PC-9 (cell line): ENCODE data around the gene RIMS3. TPM values are rescaled to one million over a fixed set of nuclear protein-coding genes. Genes with fewer than 3 reads are reported as not detected.

Source experiments
- BruUV-seq: library from RNA; stranded (reverse); fragments of 400-500 nt; replicated peaks from 2 replicates; lab custom pipeline; 2021; lab: Mats Ljungman, UMichigan
- CTCF ChIA-PET: fragments of 300-600 bp; sonication (Branson Sonifier 250); formaldehyde crosslinking; loops from one replicate; lab custom pipeline; 2022; ENCODE audit warnings: antibody characterized with exemption; lab: Charles Lee
- POLR2A ChIA-PET: fragments of 300-600 bp; sonication (Branson Sonifier 250); formaldehyde crosslinking; loops from one replicate; lab custom pipeline; 2022; ENCODE audit warnings: antibody characterized with exemption; ENCODE audit not compliant: unreplicated experiment; lab: Charles Lee
- DNase-seq, 2 experiments: peaks; one replicate each; pipeline versions ENCODE4 v3.0.0 to v3.0.0-alpha.2; 2015 to 2022; ENCODE audit warnings: mixed read lengths in 1 of 2
- H2AFZ ChIP-seq: fragments of 200-600 bp; sonication (generic); 2 replicates; pipeline ENCODE4 v1.8.1; 2017; ENCODE audit warnings: antibody characterized with exemption
- H3F3A ChIP-seq: fragments of 200-600 bp; sonication (generic); 2 replicates; pipeline ENCODE4 v1.8.1; 2017; ENCODE audit warnings: antibody characterized with exemption, mild to moderate bottlenecking, low read depth; ENCODE audit not compliant: insufficient read depth
- H3K27ac ChIP-seq: fragments of 200-600 bp; sonication (generic); 2 replicates; pipeline ENCODE4 v1.6.1; 2016; ENCODE audit warnings: mixed run types
- H3K27me3 ChIP-seq: fragments of 200-600 bp; sonication (generic); 2 replicates; pipeline ENCODE4 v1.6.1; 2016; ENCODE audit warnings: low read depth, mixed run types; ENCODE audit not compliant: insufficient read depth
- H3K36me3 ChIP-seq: fragments of 200-600 bp; sonication (generic); 2 replicates; pipeline ENCODE4 v1.6.1; 2016; ENCODE audit warnings: low read depth, mixed run types
- H3K4me1 ChIP-seq: fragments of 200-600 bp; sonication (generic); replicated peaks from 2 replicates; pipeline ENCODE4 v1.6.1; 2016; ENCODE audit warnings: mixed run types; ENCODE audit not compliant: insufficient read depth
- H3K4me2 ChIP-seq: fragments of 200-600 bp; sonication (generic); 2 replicates; pipeline ENCODE4 v1.6.1; 2017; ENCODE audit warnings: mixed run types
- H3K4me3 ChIP-seq: fragments of 200-600 bp; sonication (generic); 2 replicates; pipeline ENCODE4 v1.6.1; 2016; ENCODE audit warnings: mixed run types
- H3K79me2 ChIP-seq: fragments of 200-600 bp; sonication (generic); 2 replicates; pipeline ENCODE4 v1.6.1; 2017; ENCODE audit warnings: low read depth, mixed run types
- H3K9me2 ChIP-seq: fragments of 200-600 bp; sonication (generic); 2 replicates; pipeline ENCODE4 v1.8.1; 2017; ENCODE audit warnings: mild to moderate bottlenecking; ENCODE audit not compliant: insufficient read depth
- H3K9me3 ChIP-seq: fragments of 200-600 bp; sonication (generic); 2 replicates; pipeline ENCODE4 v1.8.1; 2016; ENCODE audit warnings: low read depth; ENCODE audit not compliant: insufficient read depth
- H4K20me1 ChIP-seq: fragments of 200-600 bp; sonication (generic); 2 replicates; pipeline ENCODE4 v1.8.1; 2017; ENCODE audit not compliant: insufficient read depth
- EZH2 ChIP-seq: fragments of 200-600 bp; sonication (generic); IDR thresholded peaks from 2 replicates; pipeline ENCODE4 v1.8.0; 2017; ENCODE audit warnings: antibody characterized with exemption, low read depth
- intact Hi-C: fragments of 100-400 bp; cut with micrococcal nuclease; formaldehyde crosslinking; loops from one replicate; pipeline ENCODE4 v1.10.0; 2022; ENCODE audit not compliant: unreplicated experiment
- total RNA-seq: library from RNA; stranded (reverse); gene quantifications from 2 replicates; pipeline ENCODE4 v1.2.3, GENCODE V29; 2021
- TF ChIP-seq, protein P1 (sequence below): fragments of 200-600 bp; sonication (generic); conservative IDR thresholded peaks from 2 replicates; pipeline ENCODE4 v1.6.1; 2017; ENCODE audit warnings: mixed run types, antibody characterized with exemption, mild to moderate bottlenecking, moderate library complexity

Gene RIMS3
- total RNA-seq, 1 experiment from 2014 or later, result 12.9 TPM

DNA sequence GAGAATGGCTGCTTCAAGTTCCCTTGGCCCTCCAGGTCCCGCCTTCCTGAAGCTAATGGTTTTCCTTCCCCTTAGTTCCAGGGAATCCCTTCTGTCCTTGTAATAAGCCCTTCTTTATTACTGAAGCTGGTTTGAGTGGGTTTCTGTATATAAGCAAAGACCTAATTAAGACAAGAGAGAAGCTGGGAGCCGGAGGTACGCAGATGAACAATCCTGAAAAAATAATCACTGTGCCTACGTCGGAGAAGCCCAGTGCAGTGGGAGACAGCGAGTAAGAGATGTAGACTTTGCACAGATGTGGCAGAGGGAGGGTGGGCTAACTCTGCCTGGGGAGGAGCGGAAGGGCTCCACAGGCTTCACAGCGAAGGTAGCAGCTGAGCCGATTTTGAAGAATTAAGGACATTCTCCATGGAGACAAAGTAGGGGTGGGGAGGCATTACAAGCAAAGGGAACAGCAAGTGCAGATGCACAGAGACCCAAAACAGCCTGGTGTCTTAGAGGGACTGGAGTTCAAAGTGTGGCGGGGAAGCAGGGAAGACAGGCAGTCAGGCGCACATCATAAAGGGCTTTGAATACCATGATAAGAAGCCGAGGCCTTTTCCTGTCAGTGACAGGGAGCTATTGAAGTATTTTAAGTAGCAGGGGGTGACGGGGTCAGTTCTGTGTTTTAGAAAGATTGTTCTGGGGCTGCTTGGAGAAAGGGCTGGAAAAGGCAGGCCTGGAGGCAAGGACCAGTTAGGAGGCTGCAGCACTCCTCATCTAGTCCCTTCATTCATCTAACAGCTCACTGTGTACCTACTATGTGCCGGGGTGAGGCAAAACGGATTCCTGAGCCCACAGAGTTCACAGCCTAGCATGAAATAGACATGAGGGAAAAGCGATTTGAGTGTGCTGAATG, 6.5 kb downstream of the RIMS3 start:
- POLR2A ChIA-PET, result interaction anchor here (0.6 kb wide), 1 partner anchor 727 kb away, joined by 3 read pairs; no protein-coding TSS in a partner anchor

DNA sequence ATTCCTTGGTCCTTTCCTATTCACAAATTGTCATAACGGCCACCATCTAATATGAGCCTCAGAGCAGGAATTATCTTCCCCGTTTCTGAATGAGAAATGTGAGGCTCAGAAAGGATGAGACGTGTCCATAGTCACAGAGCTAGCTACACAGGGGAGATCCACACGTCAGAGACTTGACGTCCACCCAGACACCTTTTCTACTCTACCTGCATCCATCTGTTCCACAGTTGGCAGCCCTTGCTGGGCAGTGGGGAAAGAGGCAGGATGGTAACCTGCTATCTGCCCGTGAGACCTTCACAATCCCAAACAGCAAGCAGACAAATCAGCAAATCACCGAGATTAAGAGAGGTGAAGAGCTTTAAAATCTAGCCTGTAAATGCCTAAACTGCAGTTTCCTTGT, 8.4 kb downstream of the RIMS3 start:
- Histone ChIP-seq H3K4me1 (no peaks in the 10 kb centered on the region; the same call in 1 of the 2 replicates), H3K4me3 (no peak overlapping the region), H3K9me3 (no peaks in the 10 kb centered on the region), H3K9me2 (no peaks in the 10 kb centered on the region), H3K27me3 (no peaks in the 10 kb centered on the region), H3K4me2 (no peak overlapping the region), H3F3A (0 out of 2 replicates have a peak, but pooled peaks cover 3% of the 10 kb centered on the region), H2AFZ (no peak overlapping the region), H3K27ac (no peak overlapping the region), H3K36me3 (no peaks in the 10 kb centered on the region), H4K20me1 (no peaks in the 10 kb centered on the region), H3K79me2 (no peaks in the 10 kb centered on the region)
- intact Hi-C loops, result no loop called here
- no peak for TF ChIP-seq EZH2
- TF ChIP-seq, protein P1, sequence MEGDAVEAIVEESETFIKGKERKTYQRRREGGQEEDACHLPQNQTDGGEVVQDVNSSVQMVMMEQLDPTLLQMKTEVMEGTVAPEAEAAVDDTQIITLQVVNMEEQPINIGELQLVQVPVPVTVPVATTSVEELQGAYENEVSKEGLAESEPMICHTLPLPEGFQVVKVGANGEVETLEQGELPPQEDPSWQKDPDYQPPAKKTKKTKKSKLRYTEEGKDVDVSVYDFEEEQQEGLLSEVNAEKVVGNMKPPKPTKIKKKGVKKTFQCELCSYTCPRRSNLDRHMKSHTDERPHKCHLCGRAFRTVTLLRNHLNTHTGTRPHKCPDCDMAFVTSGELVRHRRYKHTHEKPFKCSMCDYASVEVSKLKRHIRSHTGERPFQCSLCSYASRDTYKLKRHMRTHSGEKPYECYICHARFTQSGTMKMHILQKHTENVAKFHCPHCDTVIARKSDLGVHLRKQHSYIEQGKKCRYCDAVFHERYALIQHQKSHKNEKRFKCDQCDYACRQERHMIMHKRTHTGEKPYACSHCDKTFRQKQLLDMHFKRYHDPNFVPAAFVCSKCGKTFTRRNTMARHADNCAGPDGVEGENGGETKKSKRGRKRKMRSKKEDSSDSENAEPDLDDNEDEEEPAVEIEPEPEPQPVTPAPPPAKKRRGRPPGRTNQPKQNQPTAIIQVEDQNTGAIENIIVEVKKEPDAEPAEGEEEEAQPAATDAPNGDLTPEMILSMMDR, result no peak
- DNase-seq, result no peak
- POLR2A ChIA-PET, result interaction anchor here (0.6 kb wide), 1 partner anchor 130 kb away, joined by 3 read pairs; no protein-coding TSS in a partner anchor
- CTCF ChIA-PET, result interaction anchor here (0.6 kb wide), 1 partner anchor 12 kb away, joined by 3 read pairs; no protein-coding TSS in a partner anchor
- BruUV-seq, result no TSS peak

More for the DNA sequence above, 6.5 kb downstream of the RIMS3 start:
- H3K27me3 ChIP-seq, result no peaks in the 10 kb centered on the region
- no peaks in the 10 kb centered on the region for H3K9me3 ChIP-seq
- CTCF ChIA-PET, result interaction anchor here (1.2 kb wide), 1 partner anchor 34 kb away, joined by 4 read pairs; no protein-coding TSS in a partner anchor
- H3K36me3 ChIP-seq, result no peaks in the 10 kb centered on the region
- BruUV-seq, result no TSS peak
- intact Hi-C loops, result no loop called here
- no peak for DNase-seq
- H3K79me2 ChIP-seq, result no peaks in the 10 kb centered on the region
- no peak overlapping the region for H3K27ac ChIP-seq
- no peak overlapping the region for H3K4me2 ChIP-seq
- no peak overlapping the region for H3K4me3 ChIP-seq
- peaks cover 13% of the 10 kb centered on the region; the same call in 1 of the 2 replicates for H3K4me1 ChIP-seq
- no peaks in the 10 kb centered on the region for H3K9me2 ChIP-seq
- no peaks in the 10 kb centered on the region for H4K20me1 ChIP-seq
- no peak overlapping the region for H2AFZ ChIP-seq
- H3F3A ChIP-seq, result peaks cover 7% of the 10 kb centered on the region; the same call in 1 of the 2 replicates
- TF ChIP-seq, protein P1, result no peak
- TF ChIP-seq EZH2, result no peak

DNA sequence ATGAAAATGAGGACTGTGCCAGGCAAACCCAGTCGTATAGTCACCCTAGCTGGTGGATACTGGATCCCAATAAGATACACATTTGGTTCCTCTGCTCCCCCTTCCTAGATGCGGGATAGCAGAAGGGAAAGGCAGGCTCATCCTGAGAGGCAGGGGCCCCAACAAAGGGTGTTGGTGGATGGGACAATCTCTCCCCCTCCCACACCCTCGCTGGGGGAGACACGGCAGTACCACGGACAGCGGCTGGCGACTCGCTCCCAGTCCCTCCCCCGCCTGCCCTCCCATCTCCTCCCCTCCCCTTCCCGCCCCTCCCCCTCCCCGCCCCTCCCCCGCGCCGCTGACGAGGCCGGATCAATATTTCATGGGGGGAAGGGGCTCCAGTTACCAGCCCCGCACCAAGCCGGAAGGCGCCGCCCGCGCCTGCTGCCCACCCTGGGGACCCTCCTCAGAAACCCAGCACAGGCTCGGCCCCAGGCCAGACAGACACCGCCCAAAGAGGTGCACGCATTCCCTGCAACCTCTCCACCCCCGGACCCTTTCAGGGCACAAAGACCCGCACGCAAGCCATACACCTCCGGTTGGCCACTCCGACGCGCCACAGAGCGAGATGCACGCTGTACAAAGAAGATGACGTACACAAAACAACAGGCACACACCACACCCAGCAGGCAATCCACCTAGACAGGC, 11.5 kb downstream of the RIMS3 start:
- Histone ChIP-seq H3K27ac (no peak overlapping the region), H4K20me1 (no peaks in the 10 kb centered on the region), H3F3A (0 out of 2 replicates have a peak, but pooled peaks cover 3% of the 10 kb centered on the region), H3K4me2 (no peak overlapping the region), H3K4me1 (no peaks in the 10 kb centered on the region; the same call in 1 of the 2 replicates), H3K9me3 (no peaks in the 10 kb centered on the region), H3K9me2 (no peaks in the 10 kb centered on the region), H3K4me3 (no peak overlapping the region), H2AFZ (no peak overlapping the region), H3K27me3 (no peaks in the 10 kb centered on the region), H3K79me2 (no peaks in the 10 kb centered on the region), H3K36me3 (no peaks in the 10 kb centered on the region)
- no peak for DNase-seq
- CTCF ChIA-PET, result no interaction called here
- intact Hi-C loops, result no loop called here
- TF ChIP-seq EZH2, result no peak
- TF ChIP-seq, protein P1, result no peak
- POLR2A ChIA-PET, result no interaction called here
- no TSS peak for BruUV-seq
